ENCODE measurements around the gene PRR22. TPM values are rescaled to one million over a fixed set of nuclear protein-coding genes. Genes with fewer than 3 reads are reported as not detected.
"Not testable (repeated sequence)": the region's sequence is repeated elsewhere in the genome, so short reads cannot be mapped to it uniquely, and the experiment has no call there.

PRR22 gene
- total RNA-seq, 1 experiment from 2014 or later = 8.1 TPM

GRCh38 chr19:5738423-5738822 lies 46.1 kb downstream of the PRR22 start:
- no CpG with 5 or more reads among the region's 8 CpGs for WGBS (ENCODE audit: extremely low coverage, insufficient read length, low lambda C conversion rate)
- DNase-seq = no peak
- Histone ChIP-seq H4K5ac (ENCODE audit: insufficient read length, low read depth, low read length) (no peak overlapping the region), H3K27me3 (ENCODE audit: insufficient read depth, low read length) (no peaks in the 10 kb centered on the region), H3K9me3 (ENCODE audit: control insufficient read depth, low read depth, low read length) (no peaks in the 10 kb centered on the region), H3K27ac (ENCODE audit: insufficient read length, low read depth, low read length) (no peak overlapping the region), H3K23me2 (ENCODE audit: insufficient read length, low read depth, low read length, poor library complexity, severe bottlenecking) (no peaks in the 10 kb centered on the region), H2BK12ac (ENCODE audit: insufficient read length, low read depth, low read length) (no peak overlapping the region), H4K20me1 (ENCODE audit: control insufficient read depth, insufficient read depth, insufficient read length) (no peaks in the 10 kb centered on the region), H2AK5ac (ENCODE audit: insufficient read length, low read length) (no peak overlapping the region), H2BK15ac (ENCODE audit: low read depth, low read length) (no peak overlapping the region), H3K23ac (ENCODE audit: insufficient read length, low read depth, low read length) (no peak overlapping the region), H3K14ac (ENCODE audit: insufficient read depth, low read length) (no peak overlapping the region), H3K56ac (ENCODE audit: insufficient read length, low read depth, low read length) (no peak overlapping the region), H3K79me1 (ENCODE audit: insufficient read depth, low read depth, low read length, poor library complexity, severe bottlenecking) (no peaks in the 10 kb centered on the region), H3K9ac (ENCODE audit: extremely low read depth, insufficient read length, low read length) (no peak overlapping the region), H2BK20ac (ENCODE audit: low read depth, low read length, poor library complexity, severe bottlenecking) (no peak overlapping the region), H3K4me1 (ENCODE audit: insufficient read depth, low read length) (no peaks in the 10 kb centered on the region), H4K8ac (replicated peaks; ENCODE audit: insufficient read length, low read depth, low read length) (no peak overlapping the region), H3K18ac (ENCODE audit: insufficient read length, low read depth, low read length) (no peak overlapping the region), H3K4ac (ENCODE audit: low read depth, low read length) (no peak overlapping the region), H4K91ac (ENCODE audit: insufficient read length, low read depth, low read length) (no peak overlapping the region), H3T11ph (ENCODE audit: low read length) (no peak overlapping the region), H2BK120ac (ENCODE audit: low read depth, low read length, poor library complexity, severe bottlenecking) (no peak overlapping the region), H2BK5ac (ENCODE audit: insufficient read length, low read length) (no peak overlapping the region), H2AFZ (ENCODE audit: low read length) (no peak overlapping the region), H3K4me2 (ENCODE audit: insufficient read depth, insufficient read length, low read length) (no peak overlapping the region), H3K79me2 (ENCODE audit: insufficient read depth, low read length) (no peaks in the 10 kb centered on the region)
- TF ChIP-seq, protein P1, sequence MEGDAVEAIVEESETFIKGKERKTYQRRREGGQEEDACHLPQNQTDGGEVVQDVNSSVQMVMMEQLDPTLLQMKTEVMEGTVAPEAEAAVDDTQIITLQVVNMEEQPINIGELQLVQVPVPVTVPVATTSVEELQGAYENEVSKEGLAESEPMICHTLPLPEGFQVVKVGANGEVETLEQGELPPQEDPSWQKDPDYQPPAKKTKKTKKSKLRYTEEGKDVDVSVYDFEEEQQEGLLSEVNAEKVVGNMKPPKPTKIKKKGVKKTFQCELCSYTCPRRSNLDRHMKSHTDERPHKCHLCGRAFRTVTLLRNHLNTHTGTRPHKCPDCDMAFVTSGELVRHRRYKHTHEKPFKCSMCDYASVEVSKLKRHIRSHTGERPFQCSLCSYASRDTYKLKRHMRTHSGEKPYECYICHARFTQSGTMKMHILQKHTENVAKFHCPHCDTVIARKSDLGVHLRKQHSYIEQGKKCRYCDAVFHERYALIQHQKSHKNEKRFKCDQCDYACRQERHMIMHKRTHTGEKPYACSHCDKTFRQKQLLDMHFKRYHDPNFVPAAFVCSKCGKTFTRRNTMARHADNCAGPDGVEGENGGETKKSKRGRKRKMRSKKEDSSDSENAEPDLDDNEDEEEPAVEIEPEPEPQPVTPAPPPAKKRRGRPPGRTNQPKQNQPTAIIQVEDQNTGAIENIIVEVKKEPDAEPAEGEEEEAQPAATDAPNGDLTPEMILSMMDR (conservative IDR thresholded peaks at IDR 0.05) = no peak
- H3K27ac Mint-ChIP-seq = no peak overlapping the region
- H3K4me1 Mint-ChIP-seq = no peaks in the 10 kb centered on the region
- H3K36me3 Mint-ChIP-seq (ENCODE audit: insufficient read depth in 1 of 3, low read depth in 3 of 3) = no peaks in the 10 kb centered on the region
- 0 out of 5 replicates have a peak, but pooled peaks cover 0 to 3% of the 10 kb centered on the region in 2 experiments for H3K9me3 Mint-ChIP-seq
- H3K27me3 Mint-ChIP-seq (ENCODE audit: low read depth) = peaks cover 30% of the 10 kb centered on the region
- H3K4me3 Mint-ChIP-seq = no peak overlapping the region

GRCh38 chr19:5733172-5733571 lies 51.4 kb downstream of the PRR22 start:
- H2AK5ac ChIP-seq (ENCODE audit: insufficient read length, low read length); H4K91ac ChIP-seq (ENCODE audit: insufficient read length, low read depth, low read length); DNase-seq; H3K27me3 ChIP-seq (ENCODE audit: insufficient read depth, low read length); H3K9ac ChIP-seq (ENCODE audit: extremely low read depth, insufficient read length, low read length); H2BK12ac ChIP-seq (ENCODE audit: insufficient read length, low read depth, low read length); H4K8ac ChIP-seq (replicated peaks; ENCODE audit: insufficient read length, low read depth, low read length); H2BK5ac ChIP-seq (ENCODE audit: insufficient read length, low read length); H2BK15ac ChIP-seq (ENCODE audit: low read depth, low read length); H3T11ph ChIP-seq (ENCODE audit: low read length); H3K4me1 Mint-ChIP-seq; H4K20me1 ChIP-seq (ENCODE audit: control insufficient read depth, insufficient read depth, insufficient read length); H3K4me2 ChIP-seq (ENCODE audit: insufficient read depth, insufficient read length, low read length); H3K79me1 ChIP-seq (ENCODE audit: insufficient read depth, low read depth, low read length, poor library complexity, severe bottlenecking); H3K18ac ChIP-seq (ENCODE audit: insufficient read length, low read depth, low read length); H3K27ac ChIP-seq (ENCODE audit: insufficient read length, low read depth, low read length); H3K23ac ChIP-seq (ENCODE audit: insufficient read length, low read depth, low read length); H3K79me2 ChIP-seq (ENCODE audit: insufficient read depth, low read length); H3K56ac ChIP-seq (ENCODE audit: insufficient read length, low read depth, low read length); H2BK20ac ChIP-seq (ENCODE audit: low read depth, low read length, poor library complexity, severe bottlenecking); H3K14ac ChIP-seq (ENCODE audit: insufficient read depth, low read length); H3K4me1 ChIP-seq (ENCODE audit: insufficient read depth, low read length); H3K27ac Mint-ChIP-seq; H3K23me2 ChIP-seq (ENCODE audit: insufficient read length, low read depth, low read length, poor library complexity, severe bottlenecking); H3K4ac ChIP-seq (ENCODE audit: low read depth, low read length); H2AFZ ChIP-seq (ENCODE audit: low read length); H3K9me3 ChIP-seq (ENCODE audit: control insufficient read depth, low read depth, low read length); H3K36me3 Mint-ChIP-seq (ENCODE audit: insufficient read depth in 1 of 3, low read depth in 3 of 3); H2BK120ac ChIP-seq (ENCODE audit: low read depth, low read length, poor library complexity, severe bottlenecking); H4K5ac ChIP-seq (ENCODE audit: insufficient read length, low read depth, low read length); H3K9me3 Mint-ChIP-seq; H3K4me3 Mint-ChIP-seq: not testable (repeated sequence)
- H3K27me3 Mint-ChIP-seq (ENCODE audit: low read depth) = peaks cover 24% of the 10 kb centered on the region
- WGBS (ENCODE audit: extremely low coverage, insufficient read length, low lambda C conversion rate) = no CpG with 5 or more reads among the region's 2 CpGs

Data from H9 (cell line).